G401.6 (cell line): ENCODE data around the gene SPACA6.
A peak's percentile ranks its signal among the peaks of the same experiment; 100 is the strongest.
"Not testable (repeated sequence)": the region's sequence is repeated elsewhere in the genome, so short reads cannot be mapped to it uniquely, and the experiment has no call there.

Source experiments
- FAIRE-seq: peaks from 2 replicates; lab custom pipeline; 2012; peaks lifted over from hg19 to GRCh38; lab: Jason Lieb, UNC

Gene SPACA6, protein sequence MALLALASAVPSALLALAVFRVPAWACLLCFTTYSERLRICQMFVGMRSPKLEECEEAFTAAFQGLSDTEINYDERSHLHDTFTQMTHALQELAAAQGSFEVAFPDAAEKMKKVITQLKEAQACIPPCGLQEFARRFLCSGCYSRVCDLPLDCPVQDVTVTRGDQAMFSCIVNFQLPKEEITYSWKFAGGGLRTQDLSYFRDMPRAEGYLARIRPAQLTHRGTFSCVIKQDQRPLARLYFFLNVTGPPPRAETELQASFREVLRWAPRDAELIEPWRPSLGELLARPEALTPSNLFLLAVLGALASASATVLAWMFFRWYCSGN

DNA sequence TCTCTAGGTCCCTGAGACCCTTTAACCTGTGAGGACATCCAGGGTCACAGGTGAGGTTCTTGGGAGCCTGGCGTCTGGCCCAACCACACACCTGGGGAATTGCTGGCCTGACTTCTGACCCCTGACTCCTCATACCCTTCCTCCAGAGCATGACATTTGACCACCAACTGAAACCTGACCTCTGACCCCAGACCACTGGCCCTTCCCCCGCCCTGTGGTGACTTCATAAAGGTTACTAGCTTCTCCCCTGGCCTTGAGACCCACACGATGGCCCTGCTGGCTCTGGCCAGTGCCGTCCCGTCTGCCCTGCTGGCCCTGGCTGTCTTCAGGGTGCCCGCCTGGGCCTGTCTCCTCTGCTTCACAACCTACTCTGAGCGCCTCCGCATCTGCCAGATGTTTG is at the start of gene SPACA6:
TSS of gene SPACA6 (plus strand) at position 71 of the 400 bp plus-strand sequence. CDS start at position 268, 197 bp downstream.
- FAIRE-seq, result no peak

DNA sequence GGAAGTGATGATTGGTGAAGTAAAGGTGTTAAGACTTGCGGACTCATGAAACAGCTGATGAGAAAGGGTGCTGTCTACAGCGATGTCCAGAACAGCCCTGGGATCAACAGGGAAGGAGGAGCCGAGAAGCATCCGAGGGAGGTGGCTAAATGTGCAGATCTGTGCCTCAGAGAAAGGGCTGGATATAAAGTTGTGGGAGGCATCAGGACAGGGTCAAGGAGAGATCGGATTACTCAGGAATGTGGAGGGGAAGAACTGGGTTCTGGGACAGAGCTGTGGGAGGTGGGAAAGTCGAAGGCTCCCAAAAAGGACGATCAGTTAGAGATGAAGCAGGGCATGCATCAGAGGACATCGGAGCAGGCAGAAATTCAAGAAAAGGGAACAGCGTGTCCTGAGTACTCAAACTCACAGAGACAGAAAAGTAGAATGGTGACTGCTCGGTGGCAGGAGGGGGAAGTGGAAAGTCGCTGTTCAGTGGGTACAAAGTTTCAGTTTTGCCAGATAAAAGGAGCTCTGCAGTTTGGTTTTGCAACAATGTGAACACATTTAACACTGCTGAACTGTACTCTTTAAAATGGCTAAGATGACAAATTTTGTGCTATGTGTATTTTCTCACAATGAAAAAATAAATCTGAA is 48.4 kb upstream of the SPACA6 start:
- no peak for FAIRE-seq

DNA sequence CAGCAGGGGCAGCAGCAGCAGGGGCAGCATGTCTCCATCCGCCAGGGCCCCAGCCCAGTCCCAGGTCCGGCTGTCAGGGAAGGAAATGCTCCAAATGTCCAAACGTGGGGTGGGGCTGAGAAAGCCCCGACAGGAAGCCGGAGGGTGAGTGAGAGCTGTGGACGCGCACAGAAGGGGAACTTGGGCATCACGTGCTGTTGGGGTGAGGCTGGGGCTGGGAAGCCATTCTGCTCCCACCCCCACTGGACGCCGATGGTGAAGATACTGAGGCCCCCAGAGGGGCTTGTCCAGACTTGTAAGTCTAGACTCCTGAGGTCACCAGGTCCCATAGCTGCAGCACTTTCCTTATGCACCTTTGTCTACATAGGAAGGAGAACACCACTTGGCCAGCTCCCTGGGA is 46.4 kb upstream of the SPACA6 start, which contains the start of gene SIGLEC14:
TSS of gene SIGLEC14 (minus strand) at position 96 of the 400 bp plus-strand sequence. CDS start at position 30, 66 bp downstream.
- FAIRE-seq, result not testable (repeated sequence)

DNA sequence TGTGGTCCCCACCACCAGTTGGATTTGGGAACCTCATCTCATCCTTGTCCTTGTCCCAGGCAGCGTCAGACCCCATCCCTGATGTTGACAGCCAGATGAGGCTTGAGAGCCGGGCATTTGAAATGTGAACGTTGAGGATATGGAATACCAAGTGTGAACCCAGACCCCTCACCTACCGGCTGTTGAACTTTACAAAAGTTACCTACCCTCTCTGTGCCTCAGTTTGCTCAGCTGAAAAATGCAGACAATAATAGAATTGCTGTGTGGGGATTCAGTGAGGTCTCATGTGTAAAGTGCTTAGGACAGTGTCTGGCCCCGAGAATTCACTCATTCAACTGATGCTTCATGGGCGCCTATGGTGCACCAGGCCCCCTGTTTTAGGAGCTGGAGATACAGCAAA is 45.8 kb upstream of the SPACA6 start:
- no peak for FAIRE-seq

DNA sequence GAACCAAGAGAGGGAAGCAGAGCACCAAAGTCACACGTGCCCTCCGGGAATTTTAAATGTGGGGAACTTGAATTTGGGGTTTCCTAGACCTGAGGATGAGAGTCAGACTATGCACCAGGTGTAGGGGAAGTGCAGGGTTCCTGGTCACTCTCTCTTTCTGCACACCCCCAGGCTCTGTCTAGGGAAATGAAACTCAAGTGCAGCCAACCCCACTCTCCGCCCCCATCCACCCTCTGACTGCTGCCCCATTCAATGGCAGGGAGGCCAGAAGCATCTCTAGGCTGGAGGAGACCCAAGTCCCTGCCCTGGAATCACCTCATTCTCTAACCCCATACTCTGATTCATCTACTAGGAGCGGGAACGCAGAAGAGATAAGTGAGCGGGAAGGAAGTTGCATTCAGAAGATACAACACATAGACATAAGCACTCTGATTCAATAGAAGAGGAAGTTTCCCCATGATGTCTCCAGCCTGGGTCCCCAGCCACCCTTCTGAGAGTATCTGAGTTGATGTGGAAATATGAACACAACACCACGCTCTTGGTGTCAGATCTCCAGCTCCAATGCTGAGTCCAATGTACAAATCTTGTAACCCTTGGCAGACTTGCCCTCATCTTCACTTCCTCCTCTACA is 41.8 kb upstream of the SPACA6 start:
- FAIRE-seq, result no peak

DNA sequence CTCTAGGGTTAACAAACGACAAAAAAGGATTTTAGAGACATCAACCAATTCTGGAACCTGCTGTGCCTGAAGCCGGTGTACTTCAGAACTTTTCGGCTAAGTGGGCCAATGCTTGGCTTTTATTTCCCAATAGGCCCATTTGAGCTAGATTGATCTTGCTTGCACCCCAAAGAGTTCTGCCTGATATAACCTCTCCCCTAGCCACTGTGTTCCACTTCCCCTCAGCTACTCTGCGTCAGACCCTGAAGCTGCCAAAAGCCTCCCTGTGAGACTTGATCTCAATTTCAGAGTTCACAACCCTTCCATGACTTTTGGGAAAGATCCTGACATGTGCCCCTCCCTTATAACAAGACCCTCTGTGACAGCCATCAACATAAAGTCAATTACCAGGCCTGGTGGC is 40.9 kb upstream of the SPACA6 start:
- FAIRE-seq, result no peak

DNA sequence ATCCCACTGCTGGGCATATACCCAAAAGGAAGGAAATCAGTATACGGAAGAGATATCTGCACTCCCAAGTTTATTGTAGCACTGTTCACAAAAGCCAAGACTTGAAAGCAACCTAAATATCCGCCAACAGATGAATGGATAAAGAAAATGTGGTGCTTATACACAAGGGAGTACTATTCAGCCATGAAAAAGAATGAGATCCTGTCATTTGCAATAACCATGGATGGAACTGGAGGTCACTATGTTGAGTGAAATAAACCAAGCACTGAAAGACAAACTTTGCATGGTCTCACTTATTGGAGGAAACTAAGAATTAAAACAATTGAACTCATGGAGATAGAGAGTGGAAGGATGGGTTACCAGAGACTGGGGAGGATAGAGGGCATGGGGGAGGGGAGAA is 40.0 kb upstream of the SPACA6 start:
- FAIRE-seq, result no peak

DNA sequence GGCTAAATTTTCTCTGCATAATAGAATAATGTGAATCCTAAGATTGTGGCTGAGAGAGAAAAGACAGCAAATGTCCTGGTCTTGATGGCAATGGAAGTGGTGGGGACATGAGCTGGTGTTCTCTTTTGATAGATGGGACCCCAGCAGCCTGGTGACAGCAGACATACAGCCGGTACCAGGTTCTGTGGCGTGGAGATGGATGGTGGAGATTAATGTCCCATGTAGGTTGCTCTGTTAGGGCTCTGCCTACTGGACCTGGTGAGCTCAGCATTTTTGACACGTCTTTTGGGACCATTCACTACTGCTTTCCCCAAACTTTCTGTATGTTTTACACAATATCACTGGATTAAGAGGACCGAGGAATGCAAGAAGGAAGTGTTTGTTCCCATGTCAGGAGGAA is 38.3 kb upstream of the SPACA6 start:
- FAIRE-seq, result no peak

DNA sequence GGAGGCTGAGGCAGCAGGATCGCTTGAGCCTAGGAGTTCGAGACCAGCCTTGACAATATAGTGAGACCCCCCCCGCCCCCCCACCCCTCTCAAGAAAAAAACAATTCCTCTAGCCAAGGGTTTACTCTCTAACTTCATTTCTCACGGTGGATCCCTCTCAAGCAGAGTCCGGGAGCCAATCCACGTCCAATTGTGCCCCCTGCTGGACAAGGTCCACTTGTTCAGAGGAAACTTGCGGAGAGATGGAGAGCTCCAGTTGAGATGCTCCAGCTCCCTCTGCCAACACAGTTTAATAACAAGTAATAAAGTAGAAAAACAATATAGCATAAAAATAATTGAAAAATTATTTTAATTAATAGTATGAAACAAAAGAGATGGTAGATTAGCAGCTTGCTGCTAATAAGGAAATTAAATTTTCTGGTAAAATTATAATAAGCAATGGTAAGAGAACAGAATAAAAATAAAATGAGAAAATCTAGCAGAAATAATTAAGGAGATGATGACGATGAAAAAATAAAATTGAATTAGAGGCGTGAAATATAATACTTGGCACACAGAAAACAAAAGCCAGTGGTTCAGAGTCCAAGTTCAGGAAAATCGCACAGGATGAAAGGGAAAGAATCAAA is 32.0 kb upstream of the SPACA6 start:
- FAIRE-seq, result peak; percentile 94

DNA sequence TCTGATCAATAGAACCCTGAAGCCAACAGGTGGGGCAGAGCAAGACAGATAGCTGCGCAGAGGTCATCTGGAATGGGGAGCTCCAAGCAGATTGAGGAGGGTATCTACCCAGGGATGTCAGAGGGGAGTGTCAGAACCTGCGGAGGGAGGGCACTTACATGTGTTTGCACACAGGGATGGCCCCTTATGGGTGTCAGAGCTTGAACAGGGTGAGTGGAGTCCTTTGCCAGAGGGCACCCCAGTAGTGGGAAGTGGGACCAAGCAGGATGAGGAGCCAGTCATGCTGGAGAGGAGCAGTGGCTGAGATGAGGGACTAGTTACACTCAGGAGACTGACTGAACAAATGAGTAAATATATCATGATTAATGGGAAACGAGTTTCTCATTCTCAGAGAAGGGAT is 29.5 kb upstream of the SPACA6 start:
- FAIRE-seq, result no peak

DNA sequence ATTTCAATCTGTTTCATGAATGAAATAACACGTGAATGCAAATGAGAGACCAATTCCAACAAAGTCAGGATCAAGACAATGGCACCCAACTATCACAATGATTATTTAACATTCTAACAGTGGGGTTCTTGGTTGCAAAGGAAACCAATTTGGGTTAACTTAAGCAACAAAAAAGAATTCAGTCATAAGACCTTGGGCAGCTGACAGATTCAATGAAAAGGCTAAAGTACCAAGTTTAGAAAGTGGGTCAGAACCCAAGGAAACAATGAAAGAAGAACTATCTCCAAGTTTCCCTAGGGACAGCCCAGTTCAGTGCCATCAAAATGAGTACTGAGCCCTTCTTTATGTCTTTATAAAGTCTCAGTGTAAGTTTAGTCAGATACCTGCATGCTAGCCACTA is 29.0 kb upstream of the SPACA6 start:
- FAIRE-seq, result no peak

DNA sequence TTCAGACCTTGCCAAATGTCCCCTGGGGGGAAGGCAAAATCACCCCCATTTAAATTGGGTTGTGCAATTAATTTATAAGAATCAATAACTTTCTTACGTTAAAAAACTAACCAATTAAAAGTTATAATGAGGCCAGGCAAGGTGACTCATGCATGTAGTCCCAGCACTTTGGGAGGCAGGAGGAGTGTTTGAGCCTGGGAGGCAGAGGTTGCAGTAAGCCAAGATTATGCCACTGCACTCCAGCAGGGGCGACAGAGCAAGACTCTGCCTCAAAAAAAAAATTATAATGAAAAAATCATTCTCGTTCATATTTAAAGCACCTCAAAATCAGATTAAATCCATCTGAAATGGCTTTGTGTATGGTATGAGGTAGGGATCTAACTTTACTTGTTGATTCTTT is 28.1 kb upstream of the SPACA6 start:
- FAIRE-seq, result no peak

DNA sequence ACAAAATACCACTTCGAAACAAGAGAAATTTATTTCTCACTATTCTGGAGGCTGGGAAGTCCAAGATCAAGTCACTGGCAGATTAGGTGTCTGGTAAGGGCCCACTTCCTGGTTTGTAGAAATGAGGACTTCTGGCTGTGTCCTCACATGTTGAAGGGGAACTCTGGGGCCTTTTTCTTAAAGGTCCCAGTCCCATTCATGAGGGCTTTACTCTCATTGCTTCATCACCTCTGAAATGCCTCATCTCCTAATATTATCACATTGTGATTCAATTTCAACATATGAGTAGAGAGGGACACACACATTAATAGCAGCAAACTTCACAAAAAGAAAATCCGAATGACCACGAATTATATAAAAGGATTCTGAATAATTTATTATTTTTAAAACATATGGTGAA is 24.9 kb upstream of the SPACA6 start:
- FAIRE-seq, result no peak

DNA sequence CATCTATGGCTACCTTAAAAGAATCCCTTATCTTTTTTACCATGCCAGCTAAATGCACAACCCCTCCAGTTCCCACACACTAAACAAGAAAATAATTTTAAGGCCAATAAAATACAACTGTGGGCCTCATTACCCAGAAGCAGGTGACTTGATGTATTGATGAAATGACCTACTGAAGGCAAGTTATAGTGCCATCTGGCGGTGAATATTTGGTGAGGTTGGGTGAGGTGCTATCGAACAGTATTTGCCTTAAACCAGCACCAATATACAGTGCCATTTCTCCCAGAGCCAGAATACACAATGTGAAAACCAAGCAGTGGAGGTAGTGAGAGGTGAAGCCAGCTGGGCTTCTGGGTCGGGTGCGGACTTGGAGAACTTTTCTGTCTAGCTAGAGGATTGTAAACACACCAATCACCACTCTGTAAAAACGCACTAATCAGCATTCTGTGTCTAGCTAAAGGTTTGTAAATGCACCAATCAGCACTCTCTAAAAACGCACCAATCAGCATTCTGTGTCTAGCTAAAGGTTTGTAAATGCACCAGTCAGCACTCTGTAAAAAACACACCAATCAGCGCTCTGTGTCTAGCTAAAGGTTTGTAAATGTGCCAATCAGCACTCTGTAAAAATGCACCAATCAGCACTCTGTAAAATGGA is 17.1 kb upstream of the SPACA6 start:
- FAIRE-seq, result peak; percentile 40

DNA sequence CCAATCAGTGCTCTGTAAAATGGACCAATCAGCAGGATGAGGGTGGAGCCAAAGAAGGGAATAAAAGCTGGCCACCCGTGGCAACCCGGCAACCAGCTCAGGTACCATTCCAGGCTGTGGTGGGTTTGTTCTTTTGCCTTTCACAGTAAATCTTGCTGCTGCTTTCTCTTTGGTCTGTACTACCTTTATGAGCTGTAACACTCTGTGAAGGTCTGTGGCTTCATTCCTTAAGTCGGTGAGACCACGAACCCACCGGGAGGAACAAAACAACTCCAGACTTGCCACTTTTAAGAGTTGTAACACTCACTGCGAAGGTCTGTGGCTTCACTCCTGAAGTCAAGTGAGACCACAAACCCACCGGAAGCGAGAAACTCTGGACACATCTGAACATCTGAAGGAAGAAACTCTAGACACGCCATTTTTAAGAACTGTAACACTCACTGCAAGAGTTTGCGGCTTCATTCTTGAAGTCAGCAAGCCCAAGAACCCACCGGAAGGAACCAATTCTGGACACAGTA is 16.5 kb upstream of the SPACA6 start:
- no peak for FAIRE-seq

DNA sequence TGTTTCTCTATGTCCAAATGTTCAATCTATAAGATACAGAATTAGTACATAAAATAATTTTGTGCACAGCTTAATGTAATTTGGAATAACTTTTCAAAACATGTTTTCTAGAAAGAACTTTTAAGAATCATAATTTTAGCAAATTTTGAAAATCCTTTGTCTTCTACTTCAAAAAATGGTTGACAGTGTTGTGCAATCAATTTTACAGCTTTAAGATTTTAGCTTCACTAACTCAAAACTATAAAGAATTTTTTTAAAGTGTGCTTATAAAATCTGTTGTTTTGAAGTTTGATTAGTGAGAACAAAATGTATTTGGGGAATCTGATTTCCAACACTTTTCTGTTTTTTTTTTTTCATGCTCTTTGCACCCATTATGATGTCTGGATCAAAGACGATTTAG is 12.7 kb upstream of the SPACA6 start:
- FAIRE-seq, result no peak

DNA sequence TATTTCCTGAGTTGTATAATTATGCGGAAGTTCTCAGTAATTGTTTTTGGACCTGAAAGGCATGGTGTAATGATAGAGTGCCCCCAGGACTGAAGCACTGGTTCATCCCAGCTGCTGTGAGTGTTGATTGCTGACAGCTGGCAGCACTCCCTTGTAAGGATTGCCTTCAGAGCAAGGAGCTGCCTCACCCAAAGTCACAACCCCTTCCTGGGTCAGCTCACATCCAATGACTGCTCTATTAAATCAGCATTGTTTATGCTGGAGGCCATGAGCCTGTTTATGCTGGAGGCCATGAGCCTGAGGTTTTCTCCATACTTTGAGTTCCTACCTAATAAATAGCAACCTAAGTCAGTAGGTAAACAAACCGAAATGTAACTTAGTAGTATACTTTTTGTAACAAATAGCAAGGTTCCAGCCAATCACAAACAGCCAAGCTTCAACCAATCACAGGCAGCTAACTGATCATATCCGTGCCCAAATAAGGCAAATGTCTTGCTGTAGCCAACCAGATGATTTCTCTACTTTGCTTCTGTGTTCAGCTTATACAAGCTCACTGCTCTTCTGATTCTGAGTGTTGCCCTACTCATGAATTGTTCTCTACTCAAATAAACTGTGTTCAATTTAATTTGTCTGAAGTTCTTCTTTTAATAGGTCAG is 11.7 kb upstream of the SPACA6 start:
- FAIRE-seq, result no peak

DNA sequence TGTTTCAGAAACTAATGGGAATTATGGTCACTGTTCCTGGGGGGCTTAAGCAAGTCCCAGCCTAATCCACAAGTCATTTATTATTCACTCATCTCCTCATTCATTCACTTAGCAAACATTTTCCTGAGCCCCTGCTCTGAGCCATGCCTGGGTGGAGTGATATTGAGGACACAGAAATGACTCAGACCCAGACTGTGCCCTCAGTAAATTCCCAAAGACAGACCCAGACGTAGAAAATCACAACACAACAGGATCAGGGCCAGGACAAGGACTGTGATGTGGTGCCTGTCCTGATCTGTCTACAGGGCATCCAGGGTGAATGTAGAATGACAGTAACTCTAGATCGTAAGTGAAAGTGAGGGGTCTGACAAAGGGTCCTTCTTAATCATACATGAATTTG is 7.0 kb upstream of the SPACA6 start:
- FAIRE-seq, result no peak

DNA sequence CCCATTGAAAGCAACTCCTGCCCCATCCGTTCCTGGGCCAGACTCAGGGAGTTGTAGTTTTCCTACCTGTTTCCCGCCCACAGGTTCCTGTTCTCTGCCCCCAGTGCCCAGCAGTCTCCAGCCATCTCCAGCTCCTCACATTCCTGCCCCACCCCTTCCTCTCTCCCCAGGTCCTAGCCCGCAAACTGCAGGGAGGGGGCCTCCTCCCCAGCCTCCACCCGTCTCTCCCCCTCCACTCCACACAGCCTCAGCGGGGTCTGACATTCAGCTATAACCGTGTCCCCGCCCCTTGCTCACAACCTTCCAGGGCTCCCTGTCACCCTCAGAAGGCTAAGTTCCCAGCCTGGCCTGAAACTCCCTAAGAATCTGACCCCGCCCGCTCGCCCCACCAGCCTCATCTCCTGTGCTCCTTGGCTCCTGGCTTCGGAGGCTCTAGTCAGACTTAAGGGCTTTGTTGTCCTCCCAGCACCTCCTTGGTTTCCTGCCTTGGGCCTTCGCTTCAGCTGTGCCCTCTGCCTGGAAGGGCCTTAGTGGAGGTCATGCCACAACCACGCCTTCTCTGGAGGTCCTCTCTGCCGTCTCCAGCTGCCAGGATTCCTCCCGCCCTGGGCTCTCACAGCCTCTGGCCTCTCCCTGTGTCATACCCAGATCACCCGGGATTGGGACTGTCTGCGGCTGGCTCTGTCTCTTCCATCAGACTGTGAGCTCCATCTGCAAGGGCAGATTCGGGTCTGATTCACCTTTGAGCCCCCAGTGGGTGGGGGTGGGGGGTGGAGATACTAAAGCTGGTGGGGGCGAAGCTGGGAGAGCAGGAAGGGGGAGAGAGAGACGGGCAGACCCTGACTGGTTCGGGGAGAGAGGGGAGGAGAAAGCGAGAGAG is 5.1 kb upstream of the SPACA6 start:
- no peak for FAIRE-seq

DNA sequence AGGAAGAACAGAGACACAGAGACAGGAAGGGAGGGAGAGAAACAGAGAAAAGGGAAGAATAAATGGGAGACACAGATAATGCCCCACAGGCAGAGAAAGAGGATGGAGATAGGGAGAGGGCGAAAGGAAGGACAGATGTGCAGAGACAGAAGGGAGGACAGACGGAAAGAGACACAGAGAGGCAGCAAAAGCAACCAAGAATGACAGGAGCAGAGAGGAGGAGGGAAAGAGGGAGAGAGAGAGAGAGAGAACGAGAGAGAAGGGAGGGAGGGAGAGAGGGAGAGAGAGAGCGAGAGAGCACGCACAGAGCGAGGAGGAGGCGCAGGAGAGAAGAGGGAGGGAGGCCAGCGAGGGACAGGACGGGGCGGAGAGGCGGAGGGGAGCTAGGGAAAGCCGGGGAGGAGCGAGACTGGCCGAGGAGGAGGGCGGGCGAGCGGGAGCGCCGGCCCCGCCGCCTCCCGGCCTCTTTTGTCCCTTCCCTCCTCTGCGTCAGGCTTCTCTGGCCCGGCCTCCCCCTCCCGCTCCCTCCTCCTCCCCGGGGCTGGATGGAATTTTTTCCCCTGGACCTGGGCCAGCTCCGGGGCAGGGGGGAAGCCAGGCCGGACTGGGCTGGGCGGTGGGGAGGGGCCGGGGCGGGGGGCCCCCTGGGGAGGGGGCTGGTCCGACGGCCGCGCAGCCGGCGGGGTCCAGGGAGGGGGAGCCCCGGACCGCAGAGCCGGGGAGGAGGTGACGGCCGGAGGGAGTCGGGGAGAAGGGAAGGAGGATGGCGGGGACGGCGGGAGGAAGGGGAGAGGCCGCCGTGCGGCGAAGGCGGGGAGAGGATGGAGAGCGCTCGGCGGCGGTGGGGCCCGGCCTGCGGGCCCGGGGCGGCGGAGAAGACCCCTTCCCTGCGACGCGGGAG is 4.2 kb upstream of the SPACA6 start:
- peak; percentile 59 for FAIRE-seq
